NCI-H1930 (cell line): ENCODE data around the gene YTHDF2.

ENCODE experiments used
- DNase-seq, 2 experiments: peaks; one replicate each; lab custom pipeline; 2025; lab: John Stamatoyannopoulos, UW

The YTHDF2 gene

GRCh38 chr1:28801461-28801860, 64.7 kb downstream of the YTHDF2 start:
- DNase-seq, result no peak

GRCh38 chr1:28803051-28803450, 66.3 kb downstream of the YTHDF2 start:
- DNase-seq, result no peak

GRCh38 chr1:28803662-28804061, 66.9 kb downstream of the YTHDF2 start:
- no peak for DNase-seq

GRCh38 chr1:28804071-28804470, 67.3 kb downstream of the YTHDF2 start:
- DNase-seq, result no peak

GRCh38 chr1:28807046-28807445, 70.3 kb downstream of the YTHDF2 start:
- no peak for DNase-seq

GRCh38 chr1:28807986-28808385, 71.2 kb downstream of the YTHDF2 start:
- no peak for DNase-seq

GRCh38 chr1:28811369-28811765, 74.6 kb downstream of the YTHDF2 start:
- no peak for DNase-seq

- no peak for DNase-seq
Observed at GRCh38 chr1:28811766-28812668, 75.3 kb downstream of the YTHDF2 start, which contains the start of gene OPRD1. Gene OPRD1, plus strand, starts transcription at chr1:28812170. Its CDS starts 214 bp downstream, at chr1:28812384.

GRCh38 chr1:28812669-28813468, 76.1 kb downstream of the YTHDF2 start:
- no peak for DNase-seq

GRCh38 chr1:28813931-28814465, 77.3 kb downstream of the YTHDF2 start:
- no peak for DNase-seq

- no peak for DNase-seq
Observed at GRCh38 chr1:28815533-28816185, 78.9 kb downstream of the YTHDF2 start.

GRCh38 chr1:28817133-28817532, 80.4 kb downstream of the YTHDF2 start:
- DNase-seq, result no peak

GRCh38 chr1:28819020-28819419, 82.3 kb downstream of the YTHDF2 start:
- no peak for DNase-seq
